Measurements from ENCODE around the gene PPP2R2C.

Gene PPP2R2C

GRCh38 chr4:6298852-6299251, 173.6 kb downstream of the PPP2R2C start:
- DNase-seq: no peak

GRCh38 chr4:6298035-6298434, 174.4 kb downstream of the PPP2R2C start:
- DNase-seq: no peak

GRCh38 chr4:6297266-6297815, 175.1 kb downstream of the PPP2R2C start:
- DNase-seq: no peak

- DNase-seq: no peak
These were observed 176.4 kb downstream of the PPP2R2C start for GRCh38 chr4:6296026-6296425.

- DNase-seq: no peak
These were observed 176.9 kb downstream of the PPP2R2C start for GRCh38 chr4:6295495-6295894.

GRCh38 chr4:6294705-6295421, 177.6 kb downstream of the PPP2R2C start:
- no peak for DNase-seq

- DNase-seq: no peak
These were observed 178.8 kb downstream of the PPP2R2C start for GRCh38 chr4:6293661-6294060.

GRCh38 chr4:6293097-6293445, 179.3 kb downstream of the PPP2R2C start:
- no peak for DNase-seq

- no peak for DNase-seq
These were observed 179.9 kb downstream of the PPP2R2C start for GRCh38 chr4:6292376-6293096.

- no peak for DNase-seq
These were observed 180.6 kb downstream of the PPP2R2C start for GRCh38 chr4:6291784-6292297.

- no peak for DNase-seq
These were observed 181.5 kb downstream of the PPP2R2C start for GRCh38 chr4:6290769-6291547.

GRCh38 chr4:6290256-6290655, 182.2 kb downstream of the PPP2R2C start:
- DNase-seq: no peak

- DNase-seq: no peak
These were observed 183.5 kb downstream of the PPP2R2C start for GRCh38 chr4:6288871-6289270.

GRCh38 chr4:6288342-6288741, 184.1 kb downstream of the PPP2R2C start:
- no peak for DNase-seq

GRCh38 chr4:6287017-6287788, 185.2 kb downstream of the PPP2R2C start:
- no peak for DNase-seq

GRCh38 chr4:6283282-6283681, 189.1 kb downstream of the PPP2R2C start:
- no peak for DNase-seq

GRCh38 chr4:6282314-6282771, 190.1 kb downstream of the PPP2R2C start:
- DNase-seq: no peak

GRCh38 chr4:6281436-6282313, 190.7 kb downstream of the PPP2R2C start:
- no peak for DNase-seq

- DNase-seq: no peak
These were observed 191.9 kb downstream of the PPP2R2C start for GRCh38 chr4:6280365-6280996.

GRCh38 chr4:6279582-6280289, 192.7 kb downstream of the PPP2R2C start:
- no peak for DNase-seq
